HCT116 (cell line): ENCODE results near the gene CYTIP. TPM values are rescaled to one million over a fixed set of nuclear protein-coding genes. Genes with fewer than 3 reads are reported as not detected.

Experiments used
- ATAC-seq: fragments of 200-7000 bp; cut with Tn5 transposase; 2 replicates; pipeline ENCODE4 v1.9.1; 2020; ENCODE audit warnings: mild to moderate bottlenecking, moderate library complexity
- BruUV-seq: library from RNA; stranded (reverse); fragments of 400-500 nt; replicated peaks from 2 replicates; lab custom pipeline; 2021; lab: Mats Ljungman, UMichigan
- CTCF ChIA-PET: fragments of 300-600 bp; sonication (Branson Sonifier 250); formaldehyde crosslinking; loops from one replicate; lab custom pipeline; 2021; ENCODE audit warnings: antibody characterized with exemption; lab: Charles Lee
- POLR2A ChIA-PET: fragments of 300-600, 350-600 bp; sonication (Branson Sonifier 250); formaldehyde crosslinking; loops from one replicate; lab custom pipeline; 2021; ENCODE audit warnings: antibody characterized with exemption; lab: Charles Lee
- RAD21 ChIA-PET, 2 experiments: fragments of 300-600 bp; sonication (Branson Sonifier 250); formaldehyde crosslinking; loops; one replicate each; lab custom pipeline; 2023; ENCODE audit warnings: low total read pairs in 2 of 2; ENCODE audit not compliant: uncharacterized antibody in 2 of 2, unreplicated experiment in 2 of 2, low non-redundant PET in 1 of 2; lab: Charles Lee
- DNase-seq: peaks from one replicate; pipeline ENCODE4 v3.0.0-alpha.2; 2010; ENCODE audit warnings: low read depth, low spot score
- H2AFZ ChIP-seq: fragments of 200-600 bp; shearing (Covaris generic), sonication (generic); 2 replicates; pipeline ENCODE4 v1.6.1; 2017; ENCODE audit warnings: low read depth, mixed run types, mixed read lengths, antibody characterized with exemption, low read length; ENCODE audit not compliant: poor library complexity, severe bottlenecking
- H3K27ac ChIP-seq: 2 replicates; pipeline ENCODE4 v1.5.1; 2012; ENCODE audit warnings: low read depth, low read length
- H3K27me3 ChIP-seq: fragments of 200-600 bp; sonication (generic); 2 replicates; pipeline ENCODE4 v1.6.1; 2016; ENCODE audit warnings: mixed run types, low read length, mixed read lengths; ENCODE audit not compliant: insufficient read depth
- H3K36me3 ChIP-seq, 2 experiments: fragments of 200-500 bp in 1 of 2; fragments of 200-600 bp in 1 of 2; sonication (Bioruptor generic) in 1 of 2; sonication (generic) in 1 of 2; 2 replicates each; pipeline versions ENCODE4 v1.5.1 to v1.6.1; 2014 to 2016; ENCODE audit warnings: low read length in 2 of 2, inconsistent platforms in 1 of 2, mixed read lengths in 1 of 2, mixed run types in 1 of 2; ENCODE audit not compliant: insufficient read depth in 2 of 2, control insufficient read depth in 1 of 2
- H3K4me1 ChIP-seq, 2 experiments: fragments of 200-600 bp in 1 of 2; sonication (generic) in 1 of 2; 2 replicates each; pipeline versions ENCODE4 v1.5.1 to v1.6.1; 2012 to 2017; ENCODE audit warnings: low read length in 2 of 2, inconsistent platforms in 1 of 2, mild to moderate bottlenecking in 1 of 2, mixed read lengths in 1 of 2, mixed run types in 1 of 2, moderate library complexity in 1 of 2; ENCODE audit not compliant: insufficient read depth in 2 of 2, control insufficient read depth in 1 of 2
- H3K4me2 ChIP-seq: fragments of 200-600 bp; sonication (generic); 2 replicates; pipeline ENCODE4 v1.6.1; 2017; ENCODE audit warnings: mixed run types, low read length, mixed read lengths
- H3K4me3 ChIP-seq, 2 experiments: fragments of 200-600 bp in 1 of 2; sonication (generic) in 1 of 2; replicated peaks in 1 of 2; 2 replicates each; pipeline ENCODE4 v1.5.1; 2011 to 2016; ENCODE audit warnings: low read length in 2 of 2, control low read depth in 1 of 2, low read depth in 1 of 2, mild to moderate bottlenecking in 1 of 2, mixed read lengths in 1 of 2, mixed run types in 1 of 2
- H3K79me2 ChIP-seq: fragments of 200-600 bp; sonication (generic); 2 replicates; pipeline ENCODE4 v1.6.1; 2017; ENCODE audit warnings: mild to moderate bottlenecking, mixed run types, low read length, moderate library complexity, mixed read lengths; ENCODE audit not compliant: insufficient read depth
- H3K9ac ChIP-seq: fragments of 200-600 bp; sonication (generic); 2 replicates; pipeline ENCODE4 v1.6.1; 2016; ENCODE audit warnings: low read length, mixed read lengths
- H3K9me2 ChIP-seq: fragments of 200-600 bp; sonication (generic), shearing (Covaris generic); 2 replicates; pipeline ENCODE4 v1.6.1; 2017; ENCODE audit warnings: mixed run types, mild to moderate bottlenecking, moderate library complexity; ENCODE audit not compliant: insufficient read depth
- H3K9me3 ChIP-seq, 2 experiments: fragments of 200-500 bp in 1 of 2; fragments of 200-600 bp in 1 of 2; sonication (Bioruptor generic) in 1 of 2; sonication (generic) in 1 of 2; 2 replicates each; pipeline ENCODE4 v1.6.1; 2014 to 2017; ENCODE audit warnings: low read length in 2 of 2, mixed read lengths in 2 of 2, inconsistent platforms in 1 of 2, low read depth in 1 of 2, mild to moderate bottlenecking in 1 of 2, mixed run types in 1 of 2, moderate library complexity in 1 of 2; ENCODE audit not compliant: control insufficient read depth in 1 of 2, insufficient read depth in 1 of 2
- H4K20me1 ChIP-seq: fragments of 200-600 bp; sonication (generic), shearing (Covaris generic); 2 replicates; pipeline ENCODE4 v1.6.1; 2017; ENCODE audit warnings: mixed run types, mild to moderate bottlenecking, moderate library complexity; ENCODE audit not compliant: insufficient read depth
- ATF3 ChIP-seq: IDR thresholded peaks from 2 replicates; pipeline ENCODE4 v1.6.1; 2012
- CBX3 ChIP-seq: IDR thresholded peaks from 2 replicates; pipeline ENCODE4 v1.6.1; 2012; ENCODE audit warnings: low read depth
- CEBPB ChIP-seq: IDR thresholded peaks from 2 replicates; pipeline ENCODE4 v1.6.1; 2012; ENCODE audit warnings: low read depth
- CTCF ChIP-seq, 3 experiments: fragments of 200-600 bp in 1 of 3; sonication (generic) in 1 of 3; IDR thresholded peaks in 2 of 3; conservative IDR thresholded peaks in 1 of 3; 2 replicates each; pipeline ENCODE4 v1.5.1; 2012 to 2017; ENCODE audit warnings: low read depth in 2 of 3, low read length in 2 of 3, antibody characterized with exemption in 1 of 3, borderline replicate concordance in 1 of 3, control low read depth in 1 of 3, mild to moderate bottlenecking in 1 of 3, mixed read lengths in 1 of 3, mixed run types in 1 of 3, moderate library complexity in 1 of 3; ENCODE audit not compliant: insufficient read depth in 1 of 3
- ELF1 ChIP-seq: IDR thresholded peaks from 2 replicates; pipeline ENCODE4 v1.6.1; 2012; ENCODE audit warnings: low read depth, borderline replicate concordance
- EZH2 ChIP-seq: fragments of 200-600 bp; sonication (generic); IDR thresholded peaks from 2 replicates; pipeline ENCODE4 v1.6.1; 2017; ENCODE audit warnings: antibody characterized with exemption, mixed run types
- EZH2phosphoT487 ChIP-seq: fragments of 200-600 bp; IDR thresholded peaks from 2 replicates; pipeline ENCODE4 v1.6.1; 2018; ENCODE audit warnings: antibody characterized with exemption, borderline replicate concordance
- FOSL1 ChIP-seq: IDR thresholded peaks from 2 replicates; pipeline ENCODE4 v1.6.1; 2012; ENCODE audit warnings: low read depth
- JUND ChIP-seq: IDR thresholded peaks from 2 replicates; pipeline ENCODE4 v1.6.1; 2012
- POLR2A ChIP-seq: IDR thresholded peaks from 2 replicates; pipeline ENCODE4 v1.7.0; 2011; ENCODE audit warnings: borderline replicate concordance; ENCODE audit not compliant: insufficient read depth, insufficient read length; ENCODE audit errors: extremely low read depth
- POLR2AphosphoS5 ChIP-seq: IDR thresholded peaks from 2 replicates; pipeline ENCODE4 v1.6.1; 2011; ENCODE audit warnings: mild to moderate bottlenecking, low read depth, low read length, moderate library complexity
- RAD21 ChIP-seq: IDR thresholded peaks from 2 replicates; pipeline ENCODE4 v1.6.1; 2012; ENCODE audit warnings: low read depth, mild to moderate bottlenecking
- SIN3A ChIP-seq: IDR thresholded peaks from 2 replicates; pipeline ENCODE4 v1.6.1; 2012; ENCODE audit warnings: low read depth
- SRF ChIP-seq: IDR thresholded peaks from 2 replicates; pipeline ENCODE4 v1.6.1; 2012; ENCODE audit warnings: low read depth
- YY1 ChIP-seq: IDR thresholded peaks from 2 replicates; pipeline ENCODE4 v1.6.1; 2011; ENCODE audit warnings: low read length, low read depth, moderate library complexity, mild to moderate bottlenecking; ENCODE audit not compliant: insufficient replicate concordance; ENCODE audit errors: extremely low read depth
- ZBTB33 ChIP-seq: IDR thresholded peaks from 2 replicates; pipeline ENCODE4 v1.6.1; 2011; ENCODE audit warnings: mild to moderate bottlenecking, low read length, moderate library complexity; ENCODE audit not compliant: insufficient replicate concordance; ENCODE audit errors: extremely low read depth
- ZFX ChIP-seq: fragments of 450-650 bp; IDR thresholded peaks from 2 replicates; pipeline ENCODE4 v1.6.1; 2017
- ZNF274 ChIP-seq: fragments of 200-500 bp; sonication (Bioruptor generic); IDR thresholded peaks from 2 replicates; pipeline ENCODE4 v1.6.1; 2014; ENCODE audit warnings: mild to moderate bottlenecking, low read depth, low read length, inconsistent platforms
- intact Hi-C: fragments of 100-400 bp; cut with micrococcal nuclease; formaldehyde crosslinking; loops from 2 replicates; pipeline ENCODE4 v1.10.0; 2022
- total RNA-seq: library from RNA; stranded (reverse); gene quantifications from one replicate; pipeline ENCODE4 v1.2.1, GENCODE V29; 2021; ENCODE audit not compliant: unreplicated experiment

Gene CYTIP
- total RNA-seq, 1 experiment from 2014 or later: 0.64 TPM

- Histone ChIP-seq H4K20me1 (no peaks in the 10 kb centered on the region), H2AFZ (no peak overlapping the region), H3K36me3 (no peaks in the 10 kb centered on the region), H3K79me2 (no peaks in the 10 kb centered on the region), H3K4me1 (peaks cover 0 to 5% of the 10 kb centered on the region in 2 experiments; a peak in 1 of 4 replicates), H3K4me2 (no peak overlapping the region), H3K9me3 (no peaks in the 10 kb centered on the region), H3K27ac (no peak overlapping the region), H3K9me2 (no peaks in the 10 kb centered on the region), H3K27me3 (no peaks in the 10 kb centered on the region), H3K9ac (no peak overlapping the region), H3K4me3 (no peak overlapping the region)
- no TSS peak for BruUV-seq
- intact Hi-C loops: loop anchor here (5.0 kb wide), 3 partner anchors 188 to 1262 kb away; no protein-coding TSS in a partner anchor
- CTCF ChIA-PET: interaction anchor here (0.8 kb wide), 1 partner anchor 521 kb away, joined by 3 read pairs; no protein-coding TSS in a partner anchor
- DNase-seq (no peak), ATAC-seq (no peak)
- RAD21 ChIA-PET: no interaction called here
- TF ChIP-seq ELF1 (no peak), ATF3 (no peak), ZBTB33 (no peak), EZH2 (no peak), CBX3 (no peak), POLR2A (no peak), CEBPB (no peak), JUND (no peak), RAD21 (no peak), POLR2AphosphoS5 (no peak), CTCF (IDR thresholded peaks at IDR 0.05 in 2 of 3, conservative IDR thresholded peaks at IDR 0.05 in 1 of 3; ENCODE audit: borderline replicate concordance in 1 of 3, insufficient read depth in 1 of 3, low read depth in 2 of 3, low read length in 2 of 3) (no peak), FOSL1 (no peak), SRF (no peak), EZH2phosphoT487 (no peak), YY1 (no peak), ZFX (no peak), ZNF274 (no peak), SIN3A (no peak)
- POLR2A ChIA-PET: interaction anchor here (0.5 kb wide), 1 partner anchor 341 kb away, joined by 3 read pairs; no protein-coding TSS in a partner anchor
Observed at GRCh38 chr2:157489983-157490382, 46.1 kb upstream of the CYTIP start.
